ENCODE measurements around the gene SRPX. TPM values are rescaled to one million over a fixed set of nuclear protein-coding genes. Genes with fewer than 3 reads are reported as not detected.

Gene SRPX
- polyA plus RNA-seq, 1 of the 3 experiments (the other 2 are of a cell fraction) = 124 TPM

- Histone ChIP-seq H3F3A (replicated peaks; ENCODE audit: insufficient read depth) (no peaks in the 10 kb centered on the region), H3K27me3 (ENCODE audit: insufficient read depth) (no peaks in the 10 kb centered on the region), H3K79me2 (ENCODE audit: insufficient read depth) (no peaks in the 10 kb centered on the region), H3K4me3 (ENCODE audit: low read depth in 2 of 2, low read length in 1 of 2) (no peak overlapping the region), H3K36me3 (replicated peaks in 1 of 2; ENCODE audit: control insufficient read depth in 1 of 2, insufficient read depth in 2 of 2, low read length in 1 of 2) (no peaks in the 10 kb centered on the region), H3K9me2 (no peaks in the 10 kb centered on the region), H4K20me1 (ENCODE audit: insufficient read depth) (no peaks in the 10 kb centered on the region), H3K4me1 (ENCODE audit: control insufficient read depth in 1 of 2, insufficient read depth in 2 of 2, low read depth in 1 of 2, low read length in 1 of 2) (no peaks in the 10 kb centered on the region), H3K9me3 (no peaks in the 10 kb centered on the region), H3K27ac (ENCODE audit: low read depth in 2 of 2, low read length in 1 of 2) (no peak overlapping the region), H3K4me2 (no peak overlapping the region), H2AFZ (ENCODE audit: low read depth) (no peak overlapping the region), H3K9ac (no peak overlapping the region)
- ChIA-PET POLR2A (no interaction called here), CTCF (interaction anchor here (1.6 kb wide), 1 partner anchor 28 kb away, joined by 3 read pairs; no protein-coding TSS in a partner anchor)
- WGBS (ENCODE audit: low lambda C conversion rate) = 13% methylated on average over 2 of the region's 2 CpGs
- no peak for DNase-seq
- TF ChIP-seq SMC3 (IDR thresholded peaks at IDR 0.05; ENCODE audit: low read depth, low read length) (no peak), ELF1 (IDR thresholded peaks at IDR 0.05) (no peak), RFX5 (IDR thresholded peaks at IDR 0.05; ENCODE audit: low read length) (no peak), CHD2 (IDR thresholded peaks at IDR 0.05; ENCODE audit: low read length, partially characterized antibody) (no peak), SIN3A (IDR thresholded peaks at IDR 0.05; ENCODE audit: borderline replicate concordance, low read depth, low read length) (no peak), YY1 (IDR thresholded peaks at IDR 0.05; ENCODE audit: low read depth) (no peak), FOXJ3 (CRISPR knock-in tag; IDR thresholded peaks at IDR 0.05) (no peak), GABPA (IDR thresholded peaks at IDR 0.05; ENCODE audit: low read depth) (no peak), MEF2A (IDR thresholded peaks at IDR 0.05; ENCODE audit: borderline replicate concordance, low read depth) (no peak), JUND (IDR thresholded peaks at IDR 0.05) (no peak), IRF3 (IDR thresholded peaks at IDR 0.05; ENCODE audit: low read depth, low read length) (no peak), MAX (IDR thresholded peaks at IDR 0.05; ENCODE audit: low read depth) (no peak), GATA2 (CRISPR knock-in tag; IDR thresholded peaks at IDR 0.05) (no peak)
Observed at GRCh38 chrX:38138157-38138891, 82.3 kb downstream of the SRPX start.

- H3K4me1 ChIP-seq (ENCODE audit: control insufficient read depth in 1 of 2, insufficient read depth in 2 of 2, low read depth in 1 of 2, low read length in 1 of 2) = no peaks in the 10 kb centered on the region
- no peaks in the 10 kb centered on the region for H3K36me3 ChIP-seq (replicated peaks in 1 of 2; ENCODE audit: control insufficient read depth in 1 of 2, insufficient read depth in 2 of 2, low read length in 1 of 2)
- H3K9me3 ChIP-seq = no peaks in the 10 kb centered on the region
- no peak overlapping the region for H3K4me2 ChIP-seq
- no peak overlapping the region for H3K4me3 ChIP-seq (ENCODE audit: low read depth in 2 of 2, low read length in 1 of 2)
- no peaks in the 10 kb centered on the region for H3K27me3 ChIP-seq (ENCODE audit: insufficient read depth)
- H3K27ac ChIP-seq (ENCODE audit: low read depth in 2 of 2, low read length in 1 of 2) = no peak overlapping the region
- no peak overlapping the region for H3K9ac ChIP-seq
- no peak for TF ChIP-seq FOXM1 (IDR thresholded peaks at IDR 0.05; ENCODE audit: low read depth)
- no peak for TF ChIP-seq POLR2AphosphoS5 (IDR thresholded peaks at IDR 0.05; ENCODE audit: low read depth, low read length)
- TF ChIP-seq TCF12 (IDR thresholded peaks at IDR 0.05) = no peak
- TF ChIP-seq EZH2phosphoT487 (IDR thresholded peaks at IDR 0.05; ENCODE audit: borderline replicate concordance, low read depth) = no peak
- TF ChIP-seq ZBTB33 (IDR thresholded peaks at IDR 0.05; ENCODE audit: borderline replicate concordance, low read depth) = no peak
- TF ChIP-seq GABPA (IDR thresholded peaks at IDR 0.05; ENCODE audit: low read depth) = no peak
- no peak for TF ChIP-seq USF2 (IDR thresholded peaks at IDR 0.05; ENCODE audit: borderline replicate concordance, low read depth, low read length)
- TF ChIP-seq MAX (IDR thresholded peaks at IDR 0.05; ENCODE audit: low read depth) = no peak
- TF ChIP-seq FOSL2 (IDR thresholded peaks at IDR 0.05; ENCODE audit: borderline replicate concordance, low read depth) = no peak
- TF ChIP-seq TEAD4 (IDR thresholded peaks at IDR 0.05; ENCODE audit: borderline replicate concordance, insufficient read depth) = no peak
- TF ChIP-seq FOXJ3 (CRISPR knock-in tag; IDR thresholded peaks at IDR 0.05) = no peak
- TF ChIP-seq NRF1 (IDR thresholded peaks at IDR 0.05; ENCODE audit: low read depth, low read length) = no peak
- TF ChIP-seq SIN3A (IDR thresholded peaks at IDR 0.05; ENCODE audit: borderline replicate concordance, low read depth, low read length) = no peak
- no peaks in the 10 kb centered on the region for H3F3A ChIP-seq (replicated peaks; ENCODE audit: insufficient read depth)
- ChIA-PET CTCF (no interaction called here), POLR2A (no interaction called here)
- no peaks in the 10 kb centered on the region for H3K79me2 ChIP-seq (ENCODE audit: insufficient read depth)
- H3K9me2 ChIP-seq = no peaks in the 10 kb centered on the region
- no peak for DNase-seq
- no peak overlapping the region for H2AFZ ChIP-seq (ENCODE audit: low read depth)
- no peaks in the 10 kb centered on the region for H4K20me1 ChIP-seq (ENCODE audit: insufficient read depth)
Observed at GRCh38 chrX:38129366-38129765, 91.3 kb downstream of the SRPX start.
